ENCODE data around the gene KLF12.

The KLF12 gene

GRCh38 chr13:74168263-74168675, 34.1 kb upstream of the KLF12 start:
- no peak overlapping the region for H3K27ac ChIP-seq (ENCODE audit: low read length)
- no peak overlapping the region for H2AFZ ChIP-seq (ENCODE audit: low read length)
- H3K36me3 ChIP-seq (replicated peaks; ENCODE audit: insufficient read depth, low read length), result no peaks in the 10 kb centered on the region
- no peak for TF ChIP-seq EZH2 (optimal IDR thresholded peaks at IDR 0.05; ENCODE audit: low read depth, low read length)
- no peak for TF ChIP-seq EZH2phosphoT487 (IDR thresholded peaks at IDR 0.05; ENCODE audit: low read length)
- TF ChIP-seq, protein P1, sequence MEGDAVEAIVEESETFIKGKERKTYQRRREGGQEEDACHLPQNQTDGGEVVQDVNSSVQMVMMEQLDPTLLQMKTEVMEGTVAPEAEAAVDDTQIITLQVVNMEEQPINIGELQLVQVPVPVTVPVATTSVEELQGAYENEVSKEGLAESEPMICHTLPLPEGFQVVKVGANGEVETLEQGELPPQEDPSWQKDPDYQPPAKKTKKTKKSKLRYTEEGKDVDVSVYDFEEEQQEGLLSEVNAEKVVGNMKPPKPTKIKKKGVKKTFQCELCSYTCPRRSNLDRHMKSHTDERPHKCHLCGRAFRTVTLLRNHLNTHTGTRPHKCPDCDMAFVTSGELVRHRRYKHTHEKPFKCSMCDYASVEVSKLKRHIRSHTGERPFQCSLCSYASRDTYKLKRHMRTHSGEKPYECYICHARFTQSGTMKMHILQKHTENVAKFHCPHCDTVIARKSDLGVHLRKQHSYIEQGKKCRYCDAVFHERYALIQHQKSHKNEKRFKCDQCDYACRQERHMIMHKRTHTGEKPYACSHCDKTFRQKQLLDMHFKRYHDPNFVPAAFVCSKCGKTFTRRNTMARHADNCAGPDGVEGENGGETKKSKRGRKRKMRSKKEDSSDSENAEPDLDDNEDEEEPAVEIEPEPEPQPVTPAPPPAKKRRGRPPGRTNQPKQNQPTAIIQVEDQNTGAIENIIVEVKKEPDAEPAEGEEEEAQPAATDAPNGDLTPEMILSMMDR (IDR thresholded peaks at IDR 0.05; ENCODE audit: low read length), result no peak
- DNase-seq, result no peak
- no peaks in the 10 kb centered on the region for H3K4me1 ChIP-seq (ENCODE audit: low read length)
- H3K27me3 ChIP-seq (replicated peaks; ENCODE audit: insufficient read depth, low read length), result no peaks in the 10 kb centered on the region
- no peaks in the 10 kb centered on the region for H3K9me3 ChIP-seq (replicated peaks; ENCODE audit: insufficient read depth, low read length)
- no peaks in the 10 kb centered on the region for H3K79me2 ChIP-seq (ENCODE audit: low read length)
- H3K9ac ChIP-seq (ENCODE audit: low read length), result no peak overlapping the region
- H3F3A ChIP-seq (ENCODE audit: insufficient read depth, low read length), result no peaks in the 10 kb centered on the region
- H3K9me2 ChIP-seq (replicated peaks; ENCODE audit: insufficient read depth, low read length), result no peaks in the 10 kb centered on the region
- no peak overlapping the region for H3K4me3 ChIP-seq (ENCODE audit: low read length)
- no peaks in the 10 kb centered on the region for H4K20me1 ChIP-seq (ENCODE audit: insufficient read depth, low read length)
- H3K4me2 ChIP-seq (ENCODE audit: low read depth, low read length), result no peak overlapping the region

GRCh38 chr13:74166261-74167004, 32.2 kb upstream of the KLF12 start:
- TF ChIP-seq, protein P1 (IDR thresholded peaks at IDR 0.05; ENCODE audit: low read length), result no peak
- TF ChIP-seq EZH2phosphoT487 (IDR thresholded peaks at IDR 0.05; ENCODE audit: low read length) (no peak), EZH2 (optimal IDR thresholded peaks at IDR 0.05; ENCODE audit: low read depth, low read length) (no peak)
- DNase-seq, result no peak
- Histone ChIP-seq H3K4me3 (ENCODE audit: low read length) (no peak overlapping the region), H3K27ac (ENCODE audit: low read length) (no peak overlapping the region), H3K27me3 (replicated peaks; ENCODE audit: insufficient read depth, low read length) (no peaks in the 10 kb centered on the region), H3K4me2 (ENCODE audit: low read depth, low read length) (no peak overlapping the region), H3F3A (ENCODE audit: insufficient read depth, low read length) (no peaks in the 10 kb centered on the region), H3K9me3 (replicated peaks; ENCODE audit: insufficient read depth, low read length) (no peaks in the 10 kb centered on the region), H3K9ac (ENCODE audit: low read length) (no peak overlapping the region), H3K9me2 (replicated peaks; ENCODE audit: insufficient read depth, low read length) (no peaks in the 10 kb centered on the region), H4K20me1 (ENCODE audit: insufficient read depth, low read length) (no peaks in the 10 kb centered on the region), H3K4me1 (ENCODE audit: low read length) (no peaks in the 10 kb centered on the region), H3K79me2 (ENCODE audit: low read length) (no peaks in the 10 kb centered on the region), H2AFZ (ENCODE audit: low read length) (no peak overlapping the region), H3K36me3 (replicated peaks; ENCODE audit: insufficient read depth, low read length) (no peaks in the 10 kb centered on the region)

- H3K9me3 ChIP-seq (replicated peaks; ENCODE audit: insufficient read depth, low read length), result no peaks in the 10 kb centered on the region
- no peaks in the 10 kb centered on the region for H3K79me2 ChIP-seq (ENCODE audit: low read length)
- no peaks in the 10 kb centered on the region for H3K27me3 ChIP-seq (replicated peaks; ENCODE audit: insufficient read depth, low read length)
- no peaks in the 10 kb centered on the region for H3K4me1 ChIP-seq (ENCODE audit: low read length)
- H3K4me2 ChIP-seq (ENCODE audit: low read depth, low read length), result no peak overlapping the region
- H3F3A ChIP-seq (ENCODE audit: insufficient read depth, low read length), result no peaks in the 10 kb centered on the region
- H3K9me2 ChIP-seq (replicated peaks; ENCODE audit: insufficient read depth, low read length), result no peaks in the 10 kb centered on the region
- no peak overlapping the region for H3K27ac ChIP-seq (ENCODE audit: low read length)
- H3K36me3 ChIP-seq (replicated peaks; ENCODE audit: insufficient read depth, low read length), result no peaks in the 10 kb centered on the region
- H2AFZ ChIP-seq (ENCODE audit: low read length), result no peak overlapping the region
- H3K4me3 ChIP-seq (ENCODE audit: low read length), result no peak overlapping the region
- DNase-seq, result no peak
- TF ChIP-seq EZH2 (optimal IDR thresholded peaks at IDR 0.05; ENCODE audit: low read depth, low read length) (no peak), EZH2phosphoT487 (IDR thresholded peaks at IDR 0.05; ENCODE audit: low read length) (no peak)
- TF ChIP-seq, protein P1 (IDR thresholded peaks at IDR 0.05; ENCODE audit: low read length), result no peak
- H3K9ac ChIP-seq (ENCODE audit: low read length), result no peak overlapping the region
- H4K20me1 ChIP-seq (ENCODE audit: insufficient read depth, low read length), result no peaks in the 10 kb centered on the region
These were observed 28.6 kb upstream of the KLF12 start for GRCh38 chr13:74162782-74163181.
